ENCODE measurements around the gene CXADR. TPM values are rescaled to one million over a fixed set of nuclear protein-coding genes. Genes with fewer than 3 reads are reported as not detected.
A peak's percentile ranks its signal among the peaks of the same experiment; 100 is the strongest.

Gene CXADR
- total RNA-seq, 1 experiment from 2014 or later, result 21.7 TPM

- Histone ChIP-seq H3K27me3 (ENCODE audit: insufficient read depth, low read depth) (no peaks in the 10 kb centered on the region), H3K27ac (peak overlapping the region; percentile 12; the same call in 1 of the 2 replicates), H3K4me3 (no peak overlapping the region), H3K4me1 (replicated peaks; ENCODE audit: insufficient read depth) (peaks cover 11% of the 10 kb centered on the region; the same call in 1 of the 2 replicates), H3K79me2 (ENCODE audit: low read depth) (no peaks in the 10 kb centered on the region), H3K9me3 (ENCODE audit: insufficient read depth, low read depth) (no peaks in the 10 kb centered on the region), H2AFZ (no peak overlapping the region), H3F3A (ENCODE audit: insufficient read depth, low read depth) (peaks cover 3% of the 10 kb centered on the region; the same call in 1 of the 2 replicates), H3K4me2 (no peak overlapping the region), H3K9me2 (ENCODE audit: insufficient read depth) (no peaks in the 10 kb centered on the region), H3K36me3 (ENCODE audit: low read depth) (no peaks in the 10 kb centered on the region), H4K20me1 (ENCODE audit: insufficient read depth) (0 out of 2 replicates have a peak, but pooled peaks cover 3% of the 10 kb centered on the region)
- BruUV-seq (replicated peaks), result no TSS peak
- CTCF ChIA-PET, result no interaction called here
- no peak for TF ChIP-seq CTCF (conservative IDR thresholded peaks at IDR 0.05)
- TF ChIP-seq EZH2 (IDR thresholded peaks at IDR 0.05; ENCODE audit: low read depth), result no peak
- no peak for DNase-seq
- intact Hi-C loops (cut with micrococcal nuclease; ENCODE audit: unreplicated experiment), result no loop called here
- POLR2A ChIA-PET (ENCODE audit: unreplicated experiment), result no interaction called here
Observed at GRCh38 chr21:17577701-17578100, 64.9 kb downstream of the CXADR start.

- Histone ChIP-seq H3K9me3 (ENCODE audit: insufficient read depth, low read depth) (no peaks in the 10 kb centered on the region), H3K27me3 (ENCODE audit: insufficient read depth, low read depth) (no peaks in the 10 kb centered on the region), H3K4me3 (no peak overlapping the region), H3K27ac (peak overlapping the region; percentile 12; the same call in 1 of the 2 replicates), H3K4me2 (no peak overlapping the region), H2AFZ (no peak overlapping the region), H4K20me1 (ENCODE audit: insufficient read depth) (0 out of 2 replicates have a peak, but pooled peaks cover 3% of the 10 kb centered on the region), H3K79me2 (ENCODE audit: low read depth) (no peaks in the 10 kb centered on the region), H3F3A (ENCODE audit: insufficient read depth, low read depth) (peaks cover 3% of the 10 kb centered on the region; the same call in 1 of the 2 replicates), H3K9me2 (ENCODE audit: insufficient read depth) (no peaks in the 10 kb centered on the region), H3K36me3 (ENCODE audit: low read depth) (no peaks in the 10 kb centered on the region), H3K4me1 (replicated peaks; ENCODE audit: insufficient read depth) (peaks cover 11% of the 10 kb centered on the region; the same call in 1 of the 2 replicates)
- CTCF ChIA-PET, result no interaction called here
- POLR2A ChIA-PET (ENCODE audit: unreplicated experiment), result no interaction called here
- intact Hi-C loops (cut with micrococcal nuclease; ENCODE audit: unreplicated experiment), result no loop called here
- DNase-seq, result no peak
- no TSS peak for BruUV-seq (replicated peaks)
- TF ChIP-seq CTCF (conservative IDR thresholded peaks at IDR 0.05) (no peak), EZH2 (IDR thresholded peaks at IDR 0.05; ENCODE audit: low read depth) (no peak)
Observed at GRCh38 chr21:17578162-17578561, 65.3 kb downstream of the CXADR start.

GRCh38 chr21:17578876-17579275, 66.0 kb downstream of the CXADR start:
- ChIA-PET POLR2A (ENCODE audit: unreplicated experiment) (no interaction called here), CTCF (no interaction called here)
- no peak for DNase-seq
- no peak for TF ChIP-seq EZH2 (IDR thresholded peaks at IDR 0.05; ENCODE audit: low read depth)
- TF ChIP-seq CTCF (conservative IDR thresholded peaks at IDR 0.05), result no peak
- Histone ChIP-seq H3F3A (ENCODE audit: insufficient read depth, low read depth) (peaks cover 3% of the 10 kb centered on the region; the same call in 1 of the 2 replicates), H3K79me2 (ENCODE audit: low read depth) (no peaks in the 10 kb centered on the region), H3K9me2 (ENCODE audit: insufficient read depth) (no peaks in the 10 kb centered on the region), H3K9me3 (ENCODE audit: insufficient read depth, low read depth) (no peaks in the 10 kb centered on the region), H2AFZ (no peak overlapping the region), H3K4me1 (replicated peaks; ENCODE audit: insufficient read depth) (peaks cover 11% of the 10 kb centered on the region; the same call in 1 of the 2 replicates), H3K36me3 (ENCODE audit: low read depth) (no peaks in the 10 kb centered on the region), H3K27ac (no peak overlapping the region), H3K4me3 (no peak overlapping the region), H4K20me1 (ENCODE audit: insufficient read depth) (0 out of 2 replicates have a peak, but pooled peaks cover 3% of the 10 kb centered on the region), H3K27me3 (ENCODE audit: insufficient read depth, low read depth) (no peaks in the 10 kb centered on the region), H3K4me2 (no peak overlapping the region)
- intact Hi-C loops (cut with micrococcal nuclease; ENCODE audit: unreplicated experiment), result no loop called here
- BruUV-seq (replicated peaks), result no TSS peak

All from PC-9 (cell line).